GM12873 (cell line): ENCODE measurements around the gene HOXC11.

ENCODE experiments used
- CTCF ChIP-seq: IDR thresholded peaks from 2 replicates; pipeline ENCODE4 v1.5.1; 2012; ENCODE audit warnings: low read depth, mild to moderate bottlenecking, moderate library complexity, low read length, control low read depth; ENCODE audit not compliant: insufficient read depth; ENCODE audit errors: missing control alignments

HOXC11 gene

DNA sequence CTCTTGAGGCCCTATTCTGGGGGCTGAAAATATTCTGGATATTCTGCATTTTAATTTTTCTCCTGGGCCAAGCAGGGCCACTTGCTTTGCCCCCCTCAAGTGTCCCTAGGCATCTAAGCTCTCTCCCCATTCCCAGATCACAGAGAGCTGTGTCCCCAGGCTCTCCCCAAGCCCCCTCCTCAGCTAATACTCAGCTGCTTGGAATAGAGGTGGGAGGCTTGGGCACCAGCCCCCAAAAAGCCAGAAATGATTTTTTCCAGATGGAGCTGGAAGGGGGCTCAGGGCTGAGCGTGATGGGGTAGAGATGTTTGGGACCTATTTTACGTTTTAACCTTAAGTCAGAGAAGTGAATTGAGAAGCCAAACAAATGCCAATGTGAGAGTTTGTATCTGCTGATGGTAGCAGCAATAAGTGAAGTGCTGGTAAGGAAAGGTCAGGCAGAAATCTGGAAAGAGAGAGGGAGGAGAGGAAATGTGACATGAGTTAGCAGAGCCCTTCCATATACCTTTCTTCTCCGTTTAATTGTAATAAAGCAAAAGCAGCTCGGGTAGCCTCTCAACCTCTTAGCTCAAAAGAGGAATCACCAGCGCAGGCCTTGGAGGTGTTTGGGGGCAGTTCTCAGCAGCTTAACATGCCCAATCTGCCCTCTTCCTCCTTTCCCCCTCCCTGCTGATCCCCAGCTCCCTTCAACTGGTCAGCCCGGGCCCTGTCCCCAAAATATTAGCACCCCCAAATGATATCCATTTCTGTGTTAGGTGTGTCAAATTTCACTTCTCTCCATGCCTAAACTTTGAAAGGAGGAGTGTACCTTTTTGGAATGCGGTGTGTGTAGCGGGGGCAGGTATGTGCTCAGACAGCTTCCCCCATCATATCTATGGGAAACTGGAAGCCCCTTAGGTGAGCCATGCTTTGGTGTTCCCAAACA lies 50.3 kb downstream of the HOXC11 start:
- TF ChIP-seq CTCF, result no peak

- TF ChIP-seq CTCF, result no peak
Measured at GRCh38 chr12:54024127-54024526, 51.2 kb downstream of the HOXC11 start.

DNA sequence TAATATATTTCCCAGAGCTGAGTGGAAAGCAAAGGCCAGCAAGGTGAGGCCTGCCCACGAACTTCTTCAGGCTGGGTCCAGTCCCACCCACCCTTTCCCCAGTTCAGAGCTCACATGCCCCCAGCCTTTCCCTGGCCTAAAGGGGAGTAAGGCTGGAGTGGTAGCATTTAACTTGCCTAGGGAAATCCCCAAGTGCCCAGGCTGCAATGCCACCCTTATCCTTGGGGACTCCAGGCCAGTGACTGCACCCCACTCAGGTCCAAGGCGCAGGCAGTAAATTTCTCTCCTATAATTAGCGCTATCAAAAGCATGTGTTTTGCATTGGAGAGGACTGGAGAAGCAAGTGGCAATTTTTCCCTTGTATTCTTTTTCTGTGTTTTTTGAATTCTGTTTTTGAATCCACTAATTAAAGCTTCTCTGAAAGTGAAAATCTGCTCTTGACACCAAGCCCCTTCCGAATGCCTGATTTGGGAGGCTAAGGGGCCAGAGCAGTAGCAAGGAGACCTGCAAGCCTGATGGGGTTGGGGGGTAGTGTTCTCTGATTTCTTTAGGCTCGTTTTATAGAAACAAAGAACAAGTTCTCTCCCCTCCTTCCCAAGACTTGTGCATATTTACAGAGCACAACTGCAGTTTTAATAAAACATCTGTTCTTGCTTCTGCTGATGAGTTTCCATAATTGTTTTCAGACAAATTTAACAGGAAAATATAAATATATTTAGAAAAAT lies 51.8 kb downstream of the HOXC11 start:
- TF ChIP-seq CTCF, result no peak

DNA sequence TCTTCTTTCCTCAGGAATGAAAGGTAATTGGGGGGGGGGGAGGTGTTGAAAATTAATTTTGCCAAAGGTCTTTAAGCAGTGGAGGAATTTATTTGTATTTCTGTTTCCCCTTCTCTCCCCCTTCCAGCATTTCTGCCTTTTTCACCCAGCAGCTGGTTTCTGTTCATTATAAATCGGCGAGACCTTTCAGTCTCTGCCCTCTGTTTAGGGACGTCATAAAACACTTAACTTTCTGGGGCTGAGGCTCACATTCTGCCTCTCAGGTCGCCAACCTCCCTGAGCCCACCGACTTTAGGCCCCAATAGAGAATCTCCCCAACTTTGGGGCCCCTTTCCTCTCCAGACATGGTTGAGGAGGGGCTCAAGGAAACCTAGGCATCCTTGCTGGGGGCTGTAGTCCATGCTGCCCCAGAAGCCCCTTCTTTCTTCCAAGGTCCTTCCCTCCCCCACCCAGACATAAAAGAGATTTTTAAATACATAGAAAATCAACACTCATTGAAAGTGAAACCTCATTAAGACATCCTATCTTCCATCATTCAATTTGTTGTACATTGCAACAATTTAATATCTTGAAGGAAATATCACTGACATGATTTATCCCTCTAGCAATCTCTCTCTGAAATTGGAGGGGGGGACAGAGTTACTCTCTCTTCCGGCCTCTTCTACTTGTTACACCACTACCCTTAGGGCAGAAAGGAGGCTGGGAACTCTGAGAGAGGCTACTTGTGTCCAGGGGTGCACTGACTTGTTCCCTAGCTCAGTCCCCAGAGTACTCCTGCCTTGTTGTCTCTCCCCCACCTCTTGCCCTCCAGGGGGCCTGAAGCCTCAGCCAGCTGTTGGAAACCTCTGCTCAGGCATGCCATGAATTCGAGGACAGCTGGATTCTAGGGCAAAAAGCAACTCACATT lies 52.8 kb downstream of the HOXC11 start:
- no peak for TF ChIP-seq CTCF

DNA sequence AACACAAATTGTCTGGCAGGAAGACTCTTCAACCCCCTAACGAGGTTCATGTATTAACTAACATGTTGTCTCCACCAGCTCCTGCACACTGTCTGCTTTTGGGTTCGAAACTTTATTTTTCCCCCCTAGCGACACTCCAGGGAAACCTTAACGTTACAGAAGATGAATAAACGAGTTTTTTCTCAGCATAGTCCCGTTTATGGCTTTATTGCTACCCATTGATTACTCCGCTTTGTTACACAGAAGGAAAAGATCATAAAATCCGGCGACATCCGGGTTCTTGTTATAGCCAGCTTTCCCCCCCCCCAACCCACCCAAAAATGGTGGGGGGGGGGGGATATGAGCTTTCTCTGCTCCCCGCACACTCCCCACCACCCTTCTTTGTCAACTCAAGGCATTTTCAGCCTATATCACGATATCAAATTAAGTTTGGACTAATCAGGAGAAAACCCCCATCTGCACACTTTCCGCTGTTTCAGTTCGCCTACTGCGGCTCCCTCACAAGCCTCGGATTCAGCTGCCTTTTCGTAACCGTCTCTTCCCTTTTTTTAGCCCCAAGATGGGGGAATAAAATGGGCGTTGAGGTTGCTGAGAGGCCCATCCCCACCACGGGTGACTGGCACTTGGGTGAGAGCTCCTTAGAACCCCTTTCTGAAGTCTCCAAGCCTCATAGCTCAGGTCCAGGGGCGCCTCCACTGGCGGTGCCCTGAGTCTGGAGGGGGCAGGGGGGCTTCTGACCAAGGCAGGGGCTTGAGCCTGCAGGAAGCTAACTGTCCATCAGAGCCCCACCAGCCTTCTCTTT lies 53.9 kb downstream of the HOXC11 start:
- TF ChIP-seq CTCF, result no peak
